DND-41 (cell line): ENCODE measurements around the gene GGT5.
"Not testable (repeated sequence)": the region's sequence is repeated elsewhere in the genome, so short reads cannot be mapped to it uniquely, and the experiment has no call there.

Source experiments
- ATAC-seq: fragments of 200-7000 bp; cut with Tn5 transposase; 3 replicates; pipeline ENCODE4 v1.9.1; 2021; ENCODE audit warnings: low read depth; ENCODE audit not compliant: insufficient read depth
- DNase-seq: peaks from one replicate; pipeline ENCODE4 v3.0.0-alpha.2; 2020
- H2AFZ ChIP-seq: 2 replicates; pipeline ENCODE4 v1.6.0; 2012; ENCODE audit warnings: low read depth, low read length
- H3K27ac ChIP-seq: 2 replicates; pipeline ENCODE4 v1.5.1; 2012; ENCODE audit warnings: low read length, inconsistent platforms
- H3K27me3 ChIP-seq: fragments of 200-600 bp; sonication (generic); 2 replicates; pipeline ENCODE4 v1.6.0; 2012; ENCODE audit warnings: low read length, mild to moderate bottlenecking, inconsistent platforms; ENCODE audit not compliant: insufficient read depth, poor library complexity
- H3K36me3 ChIP-seq: 2 replicates; pipeline ENCODE4 v1.5.1; 2012; ENCODE audit warnings: low read length, inconsistent platforms; ENCODE audit not compliant: insufficient read depth
- H3K4me1 ChIP-seq: 2 replicates; pipeline ENCODE4 v1.5.1; 2012; ENCODE audit warnings: mild to moderate bottlenecking, low read length; ENCODE audit not compliant: insufficient read depth
- H3K4me2 ChIP-seq: 2 replicates; pipeline ENCODE4 v1.6.0; 2012; ENCODE audit warnings: mild to moderate bottlenecking, moderate library complexity, low read length, inconsistent platforms; ENCODE audit not compliant: insufficient read depth
- H3K4me3 ChIP-seq, 2 experiments: fragments of 200-600 bp in 1 of 2; shearing (Covaris generic) in 1 of 2; 2 replicates each; pipeline ENCODE4 v1.5.1; 2012 to 2016; ENCODE audit warnings: inconsistent platforms in 2 of 2, low read length in 2 of 2, mild to moderate bottlenecking in 2 of 2, low read depth in 1 of 2, moderate library complexity in 1 of 2
- H3K79me2 ChIP-seq: 2 replicates; pipeline ENCODE4 v1.6.0; 2012; ENCODE audit warnings: low read length, inconsistent platforms; ENCODE audit not compliant: insufficient read depth
- H3K9ac ChIP-seq: 2 replicates; pipeline ENCODE4 v1.6.0; 2012; ENCODE audit warnings: low read depth, mild to moderate bottlenecking, inconsistent platforms, low read length, moderate library complexity
- H3K9me3 ChIP-seq: 2 replicates; pipeline ENCODE4 v1.5.1; 2012; ENCODE audit warnings: low read length, moderate library complexity, mild to moderate bottlenecking, inconsistent platforms; ENCODE audit not compliant: insufficient read depth, severe bottlenecking
- H4K20me1 ChIP-seq: 2 replicates; pipeline ENCODE4 v1.6.0; 2012; ENCODE audit warnings: low read length; ENCODE audit not compliant: insufficient read depth
- CTCF ChIP-seq: IDR thresholded peaks from 2 replicates; pipeline ENCODE4 v1.5.1; 2012; ENCODE audit warnings: borderline replicate concordance, low read length, moderate library complexity, mild to moderate bottlenecking; ENCODE audit not compliant: poor library complexity, severe bottlenecking; ENCODE audit errors: extremely low read depth
- EZH2 ChIP-seq: IDR thresholded peaks from 3 replicates; pipeline ENCODE4 v1.6.1; 2012; ENCODE audit warnings: borderline replicate concordance, low read depth, mild to moderate bottlenecking, moderate library complexity, low read length, inconsistent platforms; ENCODE audit not compliant: severe bottlenecking

GGT5 gene

GRCh38 chr22:24207264-24208011 lies 37.4 kb downstream of the GGT5 start:
- Histone ChIP-seq H4K20me1 (no peaks in the 10 kb centered on the region), H3K4me2 (no peak overlapping the region; the same call in 1 of the 2 replicates), H3K36me3 (no peaks in the 10 kb centered on the region), H3K9ac (no peak overlapping the region), H3K79me2 (no peaks in the 10 kb centered on the region), H3K4me3 (no peak overlapping the region), H3K4me1 (peaks cover 21% of the 10 kb centered on the region), H2AFZ (no peak overlapping the region), H3K9me3 (no peaks in the 10 kb centered on the region), H3K27ac (peak overlapping the region; percentile 5), H3K27me3 (no peaks in the 10 kb centered on the region)
- no peak for ATAC-seq
- no peak for DNase-seq
- TF ChIP-seq CTCF, result no peak
- no peak for TF ChIP-seq EZH2

GRCh38 chr22:24206460-24207263 lies 38.2 kb downstream of the GGT5 start:
- H3K27ac ChIP-seq, H3K79me2 ChIP-seq, DNase-seq, H3K36me3 ChIP-seq, H3K4me3 ChIP-seq, H4K20me1 ChIP-seq, H3K4me2 ChIP-seq, H3K27me3 ChIP-seq, ATAC-seq, H3K9me3 ChIP-seq, H3K9ac ChIP-seq, H2AFZ ChIP-seq: not testable (repeated sequence)
- H3K4me1 ChIP-seq, result peaks cover 21% of the 10 kb centered on the region

- no peak for TF ChIP-seq CTCF
- no peak for TF ChIP-seq EZH2
- Histone ChIP-seq H3K27ac (no peak overlapping the region), H3K9me3 (no peaks in the 10 kb centered on the region), H4K20me1 (no peaks in the 10 kb centered on the region), H2AFZ (no peak overlapping the region), H3K4me2 (no peak overlapping the region), H3K79me2 (no peaks in the 10 kb centered on the region), H3K36me3 (no peaks in the 10 kb centered on the region), H3K4me1 (peaks cover 21% of the 10 kb centered on the region), H3K9ac (no peak overlapping the region), H3K4me3 (no peak overlapping the region), H3K27me3 (no peaks in the 10 kb centered on the region)
- DNase-seq (no peak), ATAC-seq (no peak)
Measured at GRCh38 chr22:24205438-24206195, 39.3 kb downstream of the GGT5 start.

DNA sequence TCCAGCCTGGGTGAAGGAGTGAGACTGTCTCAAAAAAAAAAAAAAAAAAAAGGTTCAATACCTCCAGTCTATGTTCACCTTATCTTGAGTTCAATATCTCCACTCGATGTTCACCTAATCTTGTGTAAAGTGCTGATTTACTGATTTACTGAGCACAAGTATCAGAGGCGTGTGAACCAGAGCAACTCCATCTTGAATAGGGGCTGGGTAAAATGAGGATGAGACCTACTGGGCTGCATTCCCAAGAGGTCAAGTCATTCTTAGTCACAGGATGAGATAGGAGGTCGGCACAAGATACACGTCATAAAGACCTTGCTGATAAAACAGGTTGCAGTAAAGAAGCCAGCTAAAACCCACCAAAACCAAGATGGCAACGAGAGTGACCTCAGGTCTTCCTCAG lies 41.0 kb downstream of the GGT5 start:
- not testable (repeated sequence) for H3K79me2 ChIP-seq, H3K27me3 ChIP-seq, H4K20me1 ChIP-seq, H3K9ac ChIP-seq, H3K27ac ChIP-seq, H3K4me3 ChIP-seq, H3K4me2 ChIP-seq, H2AFZ ChIP-seq, H3K9me3 ChIP-seq, ATAC-seq, H3K36me3 ChIP-seq, DNase-seq
- peaks cover 21% of the 10 kb centered on the region for H3K4me1 ChIP-seq
